Activated CD4-positive, alpha-beta T cell treated with anti-CD3 and anti-CD28 coated beads for 48 hours (primary cell): ENCODE results near the gene FAM222A.

ENCODE experiments used
- DNase-seq: peaks from one replicate; pipeline ENCODE4 v3.0.0-alpha.2; 2020

Gene FAM222A

GRCh38 chr12:109808876-109809646, 95.4 kb downstream of the FAM222A start:
- DNase-seq: no peak

- DNase-seq: no peak
These were observed 97.5 kb downstream of the FAM222A start for GRCh38 chr12:109810954-109811623.

- no peak for DNase-seq
These were observed 98.0 kb downstream of the FAM222A start for GRCh38 chr12:109811624-109811995.

GRCh38 chr12:109813810-109814416, 100.3 kb downstream of the FAM222A start:
- DNase-seq: no peak

- DNase-seq: no peak
These were observed 101.0 kb downstream of the FAM222A start for GRCh38 chr12:109814600-109815150.

GRCh38 chr12:109815225-109815624, 101.6 kb downstream of the FAM222A start:
- DNase-seq: no peak

- DNase-seq: no peak
These were observed 102.4 kb downstream of the FAM222A start for GRCh38 chr12:109815757-109816617.

GRCh38 chr12:109816870-109817269, 103.2 kb downstream of the FAM222A start:
- DNase-seq: no peak

- no peak for DNase-seq
These were observed 104.1 kb downstream of the FAM222A start for GRCh38 chr12:109817627-109818231.

GRCh38 chr12:109818253-109818652, 104.6 kb downstream of the FAM222A start:
- DNase-seq: no peak

GRCh38 chr12:109818905-109819500, 105.4 kb downstream of the FAM222A start:
- DNase-seq: no peak
